SH-SY5Y (cell line): ENCODE data around the gene KEAP1.

ENCODE experiments used
- GATA2 ChIP-seq: IDR thresholded peaks from 2 replicates; pipeline ENCODE4 v1.6.1; 2011; ENCODE audit warnings: mild to moderate bottlenecking, low read depth, low read length
- GATA3 ChIP-seq: IDR thresholded peaks from 2 replicates; pipeline ENCODE4 v1.6.1; 2011; ENCODE audit warnings: low read depth, mild to moderate bottlenecking, low read length, moderate library complexity

Gene KEAP1

GRCh38 chr19:10474962-10475451, 28.1 kb downstream of the KEAP1 start:
- no peak for TF ChIP-seq GATA2
- TF ChIP-seq GATA3: no peak

GRCh38 chr19:10473192-10473591, 30.0 kb downstream of the KEAP1 start:
- TF ChIP-seq GATA3 (no peak), GATA2 (no peak)

GRCh38 chr19:10471909-10472308, 31.2 kb downstream of the KEAP1 start:
- no peak for TF ChIP-seq GATA3
- TF ChIP-seq GATA2: no peak

- TF ChIP-seq GATA3: no peak
- TF ChIP-seq GATA2: no peak
Observed at GRCh38 chr19:10468133-10468532, 35.0 kb downstream of the KEAP1 start.

GRCh38 chr19:10467104-10467706, 36.0 kb downstream of the KEAP1 start:
- no peak for TF ChIP-seq GATA3

- no peak for TF ChIP-seq GATA3
- no peak for TF ChIP-seq GATA2
Observed at GRCh38 chr19:10464456-10464855, 38.7 kb downstream of the KEAP1 start.

GRCh38 chr19:10462557-10462956, 40.6 kb downstream of the KEAP1 start:
- no peak for TF ChIP-seq GATA2
- no peak for TF ChIP-seq GATA3

GRCh38 chr19:10461047-10461949, 41.9 kb downstream of the KEAP1 start:
- TF ChIP-seq GATA2 (no peak), GATA3 (no peak)

- TF ChIP-seq GATA3 (no peak), GATA2 (no peak)
Observed at GRCh38 chr19:10460714-10461046, 42.5 kb downstream of the KEAP1 start.

GRCh38 chr19:10454267-10454666, 48.9 kb downstream of the KEAP1 start:
- TF ChIP-seq GATA2 (no peak), GATA3 (no peak)

- no peak for TF ChIP-seq GATA3
- no peak for TF ChIP-seq GATA2
Observed at GRCh38 chr19:10453852-10454251, 49.3 kb downstream of the KEAP1 start.

- no peak for TF ChIP-seq GATA2
- no peak for TF ChIP-seq GATA3
Observed at GRCh38 chr19:10452726-10453618, 50.2 kb downstream of the KEAP1 start.

- TF ChIP-seq GATA2 (no peak), GATA3 (no peak)
Observed at GRCh38 chr19:10450853-10451609, 52.1 kb downstream of the KEAP1 start.
